Hematopoietic multipotent progenitor cell treated with erythropoietin and hydrocortisone succinate and interleukin-3 and kit ligand, for 17 days (in vitro differentiated cells): ENCODE results near the gene PDE2A.
A peak's percentile ranks its signal among the peaks of the same experiment; 100 is the strongest.

ENCODE experiments used
- DNase-seq: peaks from one replicate; pipeline ENCODE4 v3.0.0-alpha.2; 2015; ENCODE audit warnings: low spot score

Gene PDE2A

DNA sequence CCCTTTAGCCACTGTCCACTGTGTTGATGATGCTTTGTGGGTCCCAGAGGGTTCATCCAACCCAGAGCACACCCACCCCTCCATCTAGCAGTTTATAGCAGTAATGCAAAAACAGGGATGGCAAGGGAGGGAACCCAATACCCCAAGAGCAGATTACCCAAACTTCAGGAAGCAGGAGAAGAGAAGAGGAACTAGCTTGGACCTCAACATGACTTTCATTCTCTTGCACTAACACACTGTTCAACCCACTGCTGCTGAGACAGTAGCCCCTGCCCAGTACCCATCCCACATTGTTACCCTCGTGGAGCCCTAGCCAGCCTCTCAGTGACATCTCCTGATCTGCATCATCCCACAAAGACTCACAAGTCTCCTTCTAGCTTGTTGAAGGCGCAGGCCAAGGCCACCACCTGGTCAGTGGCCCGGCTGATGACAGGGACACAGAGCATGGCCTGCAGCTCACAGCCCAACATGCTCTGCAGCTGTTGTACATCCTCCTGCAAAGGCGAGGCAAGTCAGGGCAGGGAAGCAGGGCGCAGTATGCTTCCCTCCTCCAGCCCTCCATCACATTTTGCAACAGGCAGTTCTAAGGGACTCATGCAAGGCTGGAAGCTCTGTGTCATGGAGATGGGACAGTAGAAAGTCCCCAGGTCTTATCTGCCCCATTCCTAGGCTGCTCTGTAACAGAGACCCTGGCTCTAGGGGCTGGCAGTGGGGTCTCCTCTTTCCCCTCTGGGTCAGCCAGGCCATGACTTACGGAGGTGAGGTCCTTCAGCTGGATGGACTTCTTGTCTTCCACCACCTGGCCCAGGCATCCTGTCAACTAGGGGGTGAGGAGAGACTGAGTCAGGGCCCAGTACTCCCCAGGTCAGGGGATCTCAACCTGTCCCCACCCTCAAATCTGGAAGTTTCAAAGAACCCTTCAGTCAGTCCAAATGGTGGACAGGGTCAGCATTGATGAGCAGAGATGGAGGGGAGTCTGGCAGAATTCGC lies 85.5 kb downstream of the PDE2A start:
- DNase-seq, result no peak

DNA sequence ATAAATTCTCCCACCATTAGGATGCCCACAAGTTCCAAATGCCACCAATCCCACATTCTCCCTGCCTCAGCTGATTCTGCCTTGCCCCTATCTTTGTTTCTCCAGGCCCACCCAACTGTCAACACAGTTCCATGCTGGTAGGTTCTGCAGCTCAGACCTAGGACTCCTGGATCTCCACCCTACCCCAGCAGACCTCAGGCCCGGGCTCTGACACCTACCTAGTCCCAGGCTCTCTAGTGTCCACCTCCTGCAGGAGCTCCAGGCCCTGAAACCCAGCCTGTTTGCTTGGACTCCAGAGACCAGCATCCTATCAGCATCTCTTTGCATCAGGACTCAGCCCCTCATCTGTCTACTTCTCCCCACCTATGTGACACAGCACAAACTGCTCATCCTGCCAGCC lies 86.5 kb downstream of the PDE2A start:
- DNase-seq, result no peak

DNA sequence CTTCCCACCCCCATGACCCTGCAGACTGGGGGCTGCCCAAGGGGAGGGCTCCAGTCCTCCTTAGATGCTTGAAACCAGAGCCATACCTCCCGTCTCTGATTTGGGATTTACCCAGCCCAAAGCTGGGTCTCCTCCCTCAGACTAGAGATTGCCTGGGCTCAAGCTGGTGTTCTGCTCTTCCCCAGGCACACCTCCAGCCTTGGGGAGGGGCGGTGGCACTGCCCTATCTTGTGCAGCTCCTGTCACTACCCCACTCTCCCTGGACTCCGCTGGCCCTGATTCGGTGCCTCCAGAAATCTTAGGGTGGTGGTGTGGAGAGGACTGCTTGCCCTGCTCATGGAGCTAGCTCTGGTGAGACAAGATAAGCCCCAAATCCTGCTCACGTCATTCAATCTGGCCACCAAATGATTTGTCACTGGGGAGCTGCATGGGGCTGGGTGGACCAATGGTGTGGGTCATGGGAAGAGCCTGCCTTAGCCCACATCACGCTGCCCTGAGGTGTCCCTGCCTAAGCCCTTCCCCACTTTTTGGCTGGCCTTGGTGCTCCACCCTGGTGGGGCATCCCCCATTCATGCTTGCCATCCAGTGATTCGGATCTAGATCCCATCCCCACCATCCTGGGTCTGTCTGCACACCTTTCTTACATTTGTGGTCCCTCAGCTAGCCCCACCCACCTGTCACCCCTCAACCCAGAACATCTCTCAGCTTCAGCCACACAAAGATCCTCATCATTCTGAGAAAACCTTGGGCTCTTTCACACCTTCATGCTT lies 87.7 kb downstream of the PDE2A start:
- peak; percentile 30 for DNase-seq

DNA sequence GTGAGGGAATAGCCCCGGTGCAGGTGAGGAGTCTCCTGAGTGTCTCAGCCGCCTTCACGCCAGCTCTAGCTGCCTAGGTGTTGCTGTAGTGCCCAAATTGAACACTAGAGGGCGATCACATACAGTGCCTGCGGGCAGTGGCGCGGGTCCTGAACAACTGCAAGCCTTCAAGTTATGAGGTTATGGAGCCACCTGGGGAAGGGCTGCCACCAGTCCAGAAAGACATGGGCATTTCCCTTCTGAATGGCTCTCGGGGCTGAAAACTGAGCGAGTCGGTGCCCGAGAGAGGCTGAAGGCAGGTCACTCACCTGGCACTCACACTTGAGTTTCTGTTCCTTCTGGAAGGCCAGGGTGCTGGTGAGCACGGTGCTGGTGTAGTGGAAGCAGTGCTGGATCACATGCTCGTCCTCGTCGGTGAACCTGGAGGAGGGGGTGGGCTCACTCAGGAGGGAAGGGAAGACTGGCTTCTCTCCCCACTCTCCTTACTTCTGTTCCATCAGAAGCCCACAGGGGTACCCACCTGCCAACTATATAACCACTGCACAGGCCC lies 88.4 kb downstream of the PDE2A start:
- peak; percentile 65 for DNase-seq

DNA sequence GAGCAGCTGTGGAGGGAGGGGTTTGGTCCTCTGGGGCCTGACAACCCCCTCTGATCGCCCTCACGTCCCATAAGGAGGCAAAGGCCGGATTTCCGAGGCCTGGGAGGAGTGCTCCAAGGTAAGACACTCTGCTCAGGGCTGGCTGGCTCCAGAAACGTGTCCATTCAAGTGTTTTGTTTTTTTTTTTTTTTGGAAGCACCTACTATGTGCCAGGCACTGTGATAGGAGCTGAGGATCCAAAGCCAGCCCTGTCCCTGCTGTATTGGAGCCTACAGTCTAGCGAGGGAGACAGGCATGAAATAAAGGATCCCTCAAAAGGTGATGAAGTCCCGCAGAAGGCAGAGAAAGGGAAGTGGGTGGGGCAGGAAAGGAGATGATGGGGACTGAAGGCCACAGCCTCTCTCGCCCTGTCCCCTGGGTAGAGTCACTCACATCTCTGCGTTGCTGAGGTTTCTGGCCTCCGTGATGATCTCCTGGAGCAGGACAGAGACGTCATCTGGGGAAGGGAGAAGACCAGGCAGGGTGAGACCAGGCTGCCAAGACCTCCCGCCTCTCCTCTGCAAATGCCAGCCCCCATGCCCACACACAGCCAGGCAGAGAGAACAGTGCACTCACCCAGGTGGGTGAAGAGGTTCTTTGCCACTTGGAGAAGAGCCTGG lies 89.2 kb downstream of the PDE2A start:
- no peak for DNase-seq

DNA sequence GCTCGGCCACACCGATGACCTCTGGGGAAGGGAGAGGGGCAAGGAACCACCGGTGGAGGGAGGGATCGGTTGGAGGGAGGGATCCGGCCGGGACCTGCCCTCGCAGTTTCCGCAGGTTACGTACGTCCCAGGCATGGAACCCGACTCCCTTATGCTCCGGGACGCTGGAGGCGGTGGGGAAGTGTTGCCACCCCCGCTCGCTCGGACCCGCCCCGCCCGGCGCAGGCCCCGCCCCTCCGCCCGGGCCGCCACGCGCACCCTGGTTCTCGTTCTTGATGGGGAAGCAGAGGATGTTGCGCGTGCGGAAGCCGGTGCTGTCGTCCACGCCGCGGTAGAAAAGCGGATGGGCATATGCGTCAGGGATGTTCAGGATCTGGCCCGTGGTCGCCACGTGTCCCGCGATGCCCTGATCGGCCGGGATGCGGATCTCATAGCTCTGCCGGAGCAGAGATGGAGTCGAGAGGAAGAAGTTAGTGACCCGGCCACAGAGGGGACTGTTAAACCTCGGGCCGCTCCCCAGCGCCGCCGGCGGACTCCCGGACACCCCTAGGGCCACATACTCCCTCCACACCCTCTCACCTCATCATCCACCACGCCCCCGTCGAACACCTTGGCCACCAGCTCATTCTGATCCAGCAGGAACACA lies 89.8 kb downstream of the PDE2A start:
- DNase-seq, result no peak

DNA sequence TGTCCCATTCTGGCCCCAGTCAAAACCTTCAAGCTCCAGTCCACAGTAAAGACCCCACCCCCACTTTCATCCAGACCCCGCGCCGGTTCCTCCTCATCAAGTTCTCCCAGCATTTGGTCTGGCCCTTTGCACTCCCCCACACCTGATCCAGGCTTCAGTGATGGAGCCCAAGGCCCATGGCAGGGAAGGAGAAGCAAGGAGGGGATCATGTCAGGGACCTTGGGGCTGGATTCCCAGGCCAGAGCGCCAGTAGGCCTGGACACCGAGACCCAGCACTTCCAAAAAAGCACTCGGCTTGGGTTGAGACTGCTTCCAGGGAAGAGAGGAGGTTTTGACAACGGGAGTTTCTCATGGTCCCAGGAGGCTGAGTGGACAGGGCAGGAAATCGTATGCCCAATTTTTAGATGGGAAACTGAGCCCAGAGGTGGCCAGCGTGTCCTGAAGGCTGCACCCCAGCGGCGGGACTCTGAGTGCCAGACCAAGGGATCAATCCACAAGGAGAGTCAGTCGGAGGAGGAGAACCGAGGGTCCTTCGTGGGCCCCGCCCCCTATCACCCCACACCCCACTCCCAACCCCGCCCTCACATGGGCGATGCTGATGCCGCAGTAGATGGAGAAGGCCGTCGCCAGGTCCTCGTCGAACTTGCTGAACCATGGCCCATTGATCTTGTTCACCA lies 90.5 kb downstream of the PDE2A start:
- no peak for DNase-seq

DNA sequence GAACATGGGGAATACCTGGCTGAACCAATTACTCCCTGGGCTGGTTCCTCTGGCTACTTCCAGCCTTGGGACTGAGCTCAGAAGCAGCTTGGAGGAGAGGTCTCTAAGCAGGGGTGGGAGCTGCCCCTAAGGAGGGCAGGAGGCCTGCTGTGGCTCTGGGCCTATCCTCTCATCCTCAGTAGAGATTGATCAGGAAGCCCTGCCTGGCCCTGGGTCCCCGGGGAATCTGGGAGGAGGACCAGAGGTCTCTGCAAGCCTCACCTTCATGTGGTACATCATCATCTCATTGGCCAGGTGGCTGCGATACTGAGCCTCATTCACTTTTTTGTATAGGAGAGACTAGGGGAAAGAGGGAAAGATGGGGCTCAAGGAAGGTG lies 91.1 kb downstream of the PDE2A start:
- DNase-seq, result no peak

DNA sequence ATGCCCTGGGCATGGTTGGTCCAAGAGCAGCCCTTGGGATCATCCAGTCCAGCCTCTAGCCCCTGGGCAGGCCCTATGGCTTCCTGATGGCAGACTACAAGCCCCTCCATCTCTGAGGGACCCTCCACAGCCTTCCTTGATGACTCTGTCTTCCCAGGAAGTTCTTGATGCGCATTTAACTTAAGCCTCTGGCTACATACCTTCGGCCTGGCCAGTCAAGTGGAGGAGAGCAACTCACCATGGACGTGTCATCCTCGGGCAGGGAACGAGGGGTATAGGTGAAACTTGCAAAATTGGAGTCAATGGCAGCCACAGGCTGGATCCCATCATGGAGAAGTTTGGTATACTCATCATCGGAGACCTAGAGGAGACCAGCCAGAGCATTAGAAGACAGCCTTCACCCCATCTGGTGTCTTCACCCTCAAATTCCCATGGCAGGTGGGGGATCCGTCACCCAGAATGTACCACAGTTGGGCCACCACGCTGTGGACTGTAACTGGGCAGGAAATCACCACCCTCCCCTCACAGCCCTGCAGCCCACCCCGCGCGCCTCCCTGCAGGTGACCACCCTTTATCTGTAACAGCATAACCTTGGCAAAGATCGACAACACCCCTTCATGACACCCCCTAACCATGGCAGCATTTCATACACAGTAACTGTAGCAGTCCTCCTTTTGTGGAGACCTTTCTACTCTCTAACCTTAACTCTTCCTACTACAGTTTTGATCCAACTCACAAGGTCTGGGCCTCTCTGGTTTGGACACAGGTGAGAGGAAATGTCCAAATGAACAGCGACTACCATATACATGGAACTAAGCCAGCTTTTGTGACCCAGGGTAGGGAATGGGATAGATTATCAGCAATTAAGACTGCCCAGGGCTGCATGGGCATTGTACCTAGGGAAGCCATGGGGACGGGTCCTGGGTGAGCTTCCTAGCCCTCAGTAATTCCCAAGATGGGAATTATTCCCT lies 91.7 kb downstream of the PDE2A start:
- no peak for DNase-seq

DNA sequence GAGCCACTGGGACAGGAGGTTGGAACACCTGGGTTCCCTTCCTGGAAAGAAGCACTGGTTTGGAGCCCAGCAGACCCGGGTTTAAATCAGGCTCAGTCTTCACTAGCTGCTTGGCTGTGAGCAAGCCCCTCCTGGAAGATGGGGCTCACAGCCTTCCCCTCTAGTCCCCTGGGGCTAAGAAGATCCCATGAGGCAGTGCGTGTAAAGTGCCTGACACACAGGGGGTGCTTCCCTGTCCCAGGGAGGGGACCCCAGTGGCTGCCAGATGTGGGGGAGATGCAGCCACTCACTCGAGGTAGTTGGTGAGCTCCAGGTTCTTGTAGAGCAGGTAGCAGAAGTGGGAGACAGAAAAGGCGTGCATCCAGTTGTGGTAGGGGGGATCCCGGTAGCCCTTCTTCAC lies 93.2 kb downstream of the PDE2A start:
- DNase-seq, result no peak

DNA sequence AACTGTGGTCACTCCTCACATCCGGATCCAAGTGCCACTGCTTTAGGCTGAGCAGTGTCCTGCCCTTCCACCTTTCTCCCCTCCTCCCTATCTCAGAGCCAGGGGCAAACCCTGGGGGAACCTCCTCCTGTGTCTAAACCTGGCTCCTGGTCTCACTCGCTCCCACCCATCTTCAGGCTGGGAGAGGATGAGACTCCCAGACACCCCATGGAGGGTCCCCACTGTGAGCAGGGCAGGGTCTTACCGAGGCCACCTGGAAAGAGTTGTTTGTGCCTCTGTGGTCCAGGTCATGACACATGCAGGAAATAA lies 93.6 kb downstream of the PDE2A start:
- no peak for DNase-seq

DNA sequence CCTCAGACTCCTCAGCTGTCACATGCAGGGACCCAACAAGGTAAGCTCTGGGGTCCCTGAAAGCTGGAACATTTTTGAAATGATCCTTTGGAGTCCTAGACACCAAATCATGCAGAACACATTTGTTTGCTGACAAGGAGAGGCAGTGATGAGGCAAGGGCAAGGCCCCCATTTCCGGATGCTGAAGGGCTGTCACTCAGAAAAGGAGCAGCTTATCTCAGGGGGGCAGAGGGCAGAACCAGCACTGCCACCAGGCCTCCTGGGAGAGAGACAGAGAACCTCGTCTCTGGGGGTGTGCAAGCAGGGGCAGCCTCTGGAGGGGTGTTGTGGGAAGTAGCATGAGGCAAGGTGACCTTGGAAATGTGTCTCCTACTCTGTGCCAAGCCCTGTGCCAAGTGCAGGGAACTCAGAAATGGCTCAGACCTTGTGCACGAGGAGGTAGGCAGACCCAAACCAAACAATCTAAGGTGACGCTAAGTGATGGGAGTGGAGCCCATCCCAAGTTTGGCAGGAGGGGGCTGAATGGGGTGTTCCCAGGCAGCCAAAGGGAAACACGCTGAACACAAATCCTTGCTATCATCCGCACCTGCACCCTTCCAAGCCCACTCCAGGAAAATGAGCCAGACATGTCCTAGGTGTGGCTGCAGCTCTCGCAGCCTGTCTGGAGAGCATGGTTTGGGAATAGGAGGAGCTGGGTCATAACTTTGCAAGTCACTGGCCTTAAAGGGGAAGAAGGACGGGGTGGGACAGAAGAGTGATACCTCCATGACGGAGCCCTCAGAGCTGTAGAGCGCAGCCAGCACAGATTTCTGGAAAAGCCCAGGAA lies 94.2 kb downstream of the PDE2A start:
- DNase-seq, result no peak

DNA sequence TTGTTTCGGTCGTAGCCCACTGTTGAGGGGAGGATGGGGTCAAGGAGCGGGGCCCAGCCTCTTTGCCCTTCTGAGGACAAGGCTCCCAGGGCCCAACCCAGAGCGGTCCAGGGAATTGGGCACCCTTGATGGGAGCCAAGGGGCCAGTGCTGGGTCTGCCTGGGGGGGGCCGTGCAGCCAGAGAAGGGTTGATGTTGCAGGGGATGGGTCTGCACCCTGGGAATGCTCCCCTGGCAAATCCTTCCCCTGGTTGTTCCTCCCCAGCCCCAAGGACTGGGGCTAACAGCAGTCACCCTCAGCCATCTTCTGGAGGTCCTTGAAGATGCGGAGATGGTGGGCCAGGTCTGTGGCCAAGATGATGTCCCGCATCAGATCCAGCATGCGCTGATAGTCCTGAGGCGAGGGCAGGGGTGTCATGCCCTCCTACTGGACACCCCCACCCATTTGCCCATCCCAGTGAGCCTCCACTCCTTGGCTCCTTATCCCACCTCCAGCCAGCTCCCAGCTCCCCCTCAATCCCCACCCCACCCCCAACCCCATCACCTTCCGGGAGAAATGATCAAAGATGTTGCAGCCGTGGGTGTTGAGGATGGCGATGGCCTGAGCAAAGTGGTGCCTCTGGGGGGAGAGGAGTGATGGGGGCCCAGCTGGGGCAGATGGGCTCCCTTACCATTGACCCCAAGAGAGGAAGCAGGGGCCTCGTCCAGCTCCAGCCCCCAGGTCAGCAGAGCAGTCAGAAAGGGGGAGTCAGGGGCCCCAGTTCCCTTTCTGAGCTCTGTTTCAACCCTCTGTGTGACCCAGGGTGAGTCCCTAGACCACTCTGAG lies 95.0 kb downstream of the PDE2A start:
- no peak for DNase-seq

DNA sequence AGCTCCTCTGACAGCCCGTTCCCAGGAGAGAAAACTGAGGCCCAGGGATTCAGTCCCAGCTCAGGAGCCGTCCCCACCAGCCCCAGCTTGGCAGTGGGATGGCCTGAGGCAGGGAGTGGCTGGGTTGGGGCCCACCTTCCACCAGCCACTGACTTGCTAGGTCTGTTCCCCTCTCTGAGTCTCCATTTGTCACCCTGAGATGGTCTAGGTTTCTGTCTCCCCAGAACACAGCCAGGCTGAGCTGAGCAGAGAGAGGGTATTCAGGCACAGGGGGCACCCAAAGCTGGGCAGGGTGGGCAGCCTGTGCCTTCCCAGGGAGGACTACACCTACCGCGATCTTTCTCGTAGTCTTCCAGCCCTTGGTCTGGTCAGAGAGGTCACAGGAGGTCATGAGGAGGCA lies 95.7 kb downstream of the PDE2A start:
- no peak for DNase-seq

DNA sequence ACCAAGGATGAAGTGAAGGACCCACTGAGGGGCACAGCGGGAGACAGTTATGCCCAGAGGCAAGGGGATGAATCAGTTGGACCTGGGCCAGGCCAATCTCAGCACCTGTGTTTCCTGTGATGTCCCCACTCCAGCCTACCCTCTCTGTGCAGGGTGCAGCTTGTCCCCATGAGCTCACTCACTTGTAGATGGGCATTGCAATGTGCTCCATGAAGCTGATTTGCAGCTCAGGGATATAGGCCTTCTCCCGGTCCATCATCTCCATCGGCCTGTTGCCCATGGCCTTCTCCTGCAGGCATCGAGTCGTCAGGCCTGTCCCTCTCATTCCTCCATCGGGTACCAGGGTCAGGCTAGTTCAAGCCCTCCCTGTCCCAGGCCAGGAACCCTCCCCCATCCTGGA lies 96.2 kb downstream of the PDE2A start:
- DNase-seq, result no peak

DNA sequence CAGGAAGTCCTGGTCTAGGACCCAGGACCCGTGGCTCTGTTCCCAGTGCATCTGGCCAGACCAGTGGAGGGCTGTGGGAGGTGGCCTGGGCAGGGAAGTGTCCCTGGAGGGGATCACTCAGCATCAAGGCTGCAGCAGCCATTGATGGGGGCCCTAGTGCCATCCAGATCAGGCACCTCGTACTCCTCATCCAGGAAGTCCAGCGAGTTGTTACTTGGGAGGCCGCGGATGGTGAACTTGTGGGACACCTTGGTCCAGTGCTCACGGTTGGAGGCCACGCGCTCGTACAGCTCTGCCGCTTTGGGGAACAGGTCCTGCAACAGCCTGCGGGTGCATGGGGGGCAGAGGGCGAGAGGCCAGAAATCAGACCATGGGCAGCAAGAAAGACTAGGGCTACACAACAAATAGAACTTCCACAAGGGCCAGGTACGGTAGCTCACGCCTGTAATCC lies 96.9 kb downstream of the PDE2A start:
- no peak for DNase-seq

DNA sequence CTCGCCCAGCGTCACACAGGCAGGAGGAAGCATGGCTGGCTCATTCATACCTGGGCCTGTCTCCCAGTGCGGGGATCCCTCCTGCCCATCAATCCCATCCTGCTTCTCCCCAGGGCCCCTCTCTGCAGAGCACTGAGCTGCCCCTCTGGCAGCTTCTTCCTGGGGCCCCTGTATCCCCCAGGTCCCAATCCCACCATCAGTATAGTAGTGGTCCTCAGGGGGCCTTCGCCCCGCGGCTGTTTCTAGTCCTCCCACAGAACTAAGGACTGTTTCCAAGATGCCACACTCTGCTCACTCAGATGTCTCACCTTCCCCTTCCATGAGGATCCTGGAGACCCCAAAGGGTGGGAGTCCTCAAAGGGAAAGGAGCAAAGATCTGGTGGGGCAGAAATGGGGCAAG lies 97.6 kb downstream of the PDE2A start:
- no peak for DNase-seq

DNA sequence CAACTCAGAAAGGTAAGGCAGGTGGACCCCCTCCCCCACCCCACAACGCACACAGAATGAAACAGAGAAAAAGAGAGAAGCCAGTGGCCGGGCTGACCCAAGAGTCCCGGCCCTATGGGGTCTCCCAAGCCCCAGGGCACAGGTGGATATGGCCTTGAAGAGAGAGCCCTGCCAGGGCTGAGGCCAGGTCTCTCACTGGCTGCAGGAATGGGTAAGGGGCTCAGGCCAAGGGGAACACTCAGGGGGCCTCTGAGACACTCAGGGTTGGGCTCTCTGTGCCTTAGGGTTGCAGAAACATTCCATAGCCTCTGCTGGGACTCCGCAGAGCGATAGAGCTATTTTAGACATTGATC lies 98.0 kb downstream of the PDE2A start:
- no peak for DNase-seq
